ENCODE measurements around the gene KRT7.

KRT7 gene

GRCh38 chr12:52199294-52199919, 33.6 kb upstream of the KRT7 start:
- DNase-seq (ENCODE audit: low spot score) = no peak

GRCh38 chr12:52200086-52200780, 32.8 kb upstream of the KRT7 start:
- no peak for DNase-seq (ENCODE audit: low spot score)

- DNase-seq (ENCODE audit: low spot score) = no peak
Measured at GRCh38 chr12:52200781-52201450, 32.1 kb upstream of the KRT7 start.

GRCh38 chr12:52201451-52201839, 31.6 kb upstream of the KRT7 start:
- no peak for DNase-seq (ENCODE audit: low spot score)

GRCh38 chr12:52202361-52203078, 30.5 kb upstream of the KRT7 start:
- DNase-seq (ENCODE audit: low spot score) = no peak

- DNase-seq (ENCODE audit: low spot score) = no peak
Measured at GRCh38 chr12:52203079-52203921, 29.7 kb upstream of the KRT7 start.

- no peak for DNase-seq (ENCODE audit: low spot score)
Measured at GRCh38 chr12:52204095-52204930, 28.7 kb upstream of the KRT7 start.

- no peak for DNase-seq (ENCODE audit: low spot score)
Measured at GRCh38 chr12:52204931-52205505, 28.0 kb upstream of the KRT7 start.

- DNase-seq (ENCODE audit: low spot score) = no peak
Measured at GRCh38 chr12:52205612-52206303, 27.3 kb upstream of the KRT7 start.

GRCh38 chr12:52206304-52207040, 26.6 kb upstream of the KRT7 start:
- no peak for DNase-seq (ENCODE audit: low spot score)

- no peak for DNase-seq (ENCODE audit: low spot score)
Measured at GRCh38 chr12:52207106-52207505, 25.9 kb upstream of the KRT7 start.

GRCh38 chr12:52207895-52208294, 25.1 kb upstream of the KRT7 start:
- DNase-seq (ENCODE audit: low spot score) = no peak

GRCh38 chr12:52208424-52209165, 24.4 kb upstream of the KRT7 start:
- DNase-seq (ENCODE audit: low spot score) = no peak

- no peak for DNase-seq (ENCODE audit: low spot score)
Measured at GRCh38 chr12:52209321-52209720, 23.7 kb upstream of the KRT7 start.

GRCh38 chr12:52210186-52210924, 22.7 kb upstream of the KRT7 start:
- DNase-seq (ENCODE audit: low spot score) = no peak

- no peak for DNase-seq (ENCODE audit: low spot score)
Measured at GRCh38 chr12:52210925-52211650, 22.0 kb upstream of the KRT7 start.

Data from activated CD4-positive, alpha-beta T cell treated with anti-CD3 and anti-CD28 coated beads, Interleukin-2, Interleukin-4, amounts not matched to agents 100 ng/mL and 50 ng/mL, durations not matched to agents 16 hours and 8 hours (primary cell).